HCT116 (cell line): Measurements from ENCODE around the gene KRT6A. TPM values are rescaled to one million over a fixed set of nuclear protein-coding genes. Genes with fewer than 3 reads are reported as not detected.

Experiments used
- ATAC-seq: fragments of 200-7000 bp; cut with Tn5 transposase; 2 replicates; pipeline ENCODE4 v1.9.1; 2020; ENCODE audit warnings: mild to moderate bottlenecking, moderate library complexity
- BruUV-seq: library from RNA; stranded (reverse); fragments of 400-500 nt; replicated peaks from 2 replicates; lab custom pipeline; 2021; lab: Mats Ljungman, UMichigan
- CTCF ChIA-PET: fragments of 300-600 bp; sonication (Branson Sonifier 250); formaldehyde crosslinking; loops from one replicate; lab custom pipeline; 2021; ENCODE audit warnings: antibody characterized with exemption; lab: Charles Lee
- POLR2A ChIA-PET: fragments of 300-600, 350-600 bp; sonication (Branson Sonifier 250); formaldehyde crosslinking; loops from one replicate; lab custom pipeline; 2021; ENCODE audit warnings: antibody characterized with exemption; lab: Charles Lee
- RAD21 ChIA-PET, 2 experiments: fragments of 300-600 bp; sonication (Branson Sonifier 250); formaldehyde crosslinking; loops; one replicate each; lab custom pipeline; 2023; ENCODE audit warnings: low total read pairs in 2 of 2; ENCODE audit not compliant: uncharacterized antibody in 2 of 2, unreplicated experiment in 2 of 2, low non-redundant PET in 1 of 2; lab: Charles Lee
- DNase-seq: peaks from one replicate; pipeline ENCODE4 v3.0.0-alpha.2; 2010; ENCODE audit warnings: low read depth, low spot score
- H2AFZ ChIP-seq: fragments of 200-600 bp; shearing (Covaris generic), sonication (generic); 2 replicates; pipeline ENCODE4 v1.6.1; 2017; ENCODE audit warnings: low read depth, mixed run types, mixed read lengths, antibody characterized with exemption, low read length; ENCODE audit not compliant: poor library complexity, severe bottlenecking
- H3K27ac ChIP-seq: 2 replicates; pipeline ENCODE4 v1.5.1; 2012; ENCODE audit warnings: low read depth, low read length
- H3K27me3 ChIP-seq: fragments of 200-600 bp; sonication (generic); 2 replicates; pipeline ENCODE4 v1.6.1; 2016; ENCODE audit warnings: mixed run types, low read length, mixed read lengths; ENCODE audit not compliant: insufficient read depth
- H3K36me3 ChIP-seq, 2 experiments: fragments of 200-500 bp in 1 of 2; fragments of 200-600 bp in 1 of 2; sonication (Bioruptor generic) in 1 of 2; sonication (generic) in 1 of 2; 2 replicates each; pipeline versions ENCODE4 v1.5.1 to v1.6.1; 2014 to 2016; ENCODE audit warnings: low read length in 2 of 2, inconsistent platforms in 1 of 2, mixed read lengths in 1 of 2, mixed run types in 1 of 2; ENCODE audit not compliant: insufficient read depth in 2 of 2, control insufficient read depth in 1 of 2
- H3K4me1 ChIP-seq, 2 experiments: fragments of 200-600 bp in 1 of 2; sonication (generic) in 1 of 2; 2 replicates each; pipeline versions ENCODE4 v1.5.1 to v1.6.1; 2012 to 2017; ENCODE audit warnings: low read length in 2 of 2, inconsistent platforms in 1 of 2, mild to moderate bottlenecking in 1 of 2, mixed read lengths in 1 of 2, mixed run types in 1 of 2, moderate library complexity in 1 of 2; ENCODE audit not compliant: insufficient read depth in 2 of 2, control insufficient read depth in 1 of 2
- H3K4me2 ChIP-seq: fragments of 200-600 bp; sonication (generic); 2 replicates; pipeline ENCODE4 v1.6.1; 2017; ENCODE audit warnings: mixed run types, low read length, mixed read lengths
- H3K4me3 ChIP-seq, 2 experiments: fragments of 200-600 bp in 1 of 2; sonication (generic) in 1 of 2; replicated peaks in 1 of 2; 2 replicates each; pipeline ENCODE4 v1.5.1; 2011 to 2016; ENCODE audit warnings: low read length in 2 of 2, control low read depth in 1 of 2, low read depth in 1 of 2, mild to moderate bottlenecking in 1 of 2, mixed read lengths in 1 of 2, mixed run types in 1 of 2
- H3K79me2 ChIP-seq: fragments of 200-600 bp; sonication (generic); 2 replicates; pipeline ENCODE4 v1.6.1; 2017; ENCODE audit warnings: mild to moderate bottlenecking, mixed run types, low read length, moderate library complexity, mixed read lengths; ENCODE audit not compliant: insufficient read depth
- H3K9ac ChIP-seq: fragments of 200-600 bp; sonication (generic); 2 replicates; pipeline ENCODE4 v1.6.1; 2016; ENCODE audit warnings: low read length, mixed read lengths
- H3K9me2 ChIP-seq: fragments of 200-600 bp; sonication (generic), shearing (Covaris generic); 2 replicates; pipeline ENCODE4 v1.6.1; 2017; ENCODE audit warnings: mixed run types, mild to moderate bottlenecking, moderate library complexity; ENCODE audit not compliant: insufficient read depth
- H3K9me3 ChIP-seq, 2 experiments: fragments of 200-500 bp in 1 of 2; fragments of 200-600 bp in 1 of 2; sonication (Bioruptor generic) in 1 of 2; sonication (generic) in 1 of 2; 2 replicates each; pipeline ENCODE4 v1.6.1; 2014 to 2017; ENCODE audit warnings: low read length in 2 of 2, mixed read lengths in 2 of 2, inconsistent platforms in 1 of 2, low read depth in 1 of 2, mild to moderate bottlenecking in 1 of 2, mixed run types in 1 of 2, moderate library complexity in 1 of 2; ENCODE audit not compliant: control insufficient read depth in 1 of 2, insufficient read depth in 1 of 2
- H4K20me1 ChIP-seq: fragments of 200-600 bp; sonication (generic), shearing (Covaris generic); 2 replicates; pipeline ENCODE4 v1.6.1; 2017; ENCODE audit warnings: mixed run types, mild to moderate bottlenecking, moderate library complexity; ENCODE audit not compliant: insufficient read depth
- CEBPB ChIP-seq: IDR thresholded peaks from 2 replicates; pipeline ENCODE4 v1.6.1; 2012; ENCODE audit warnings: low read depth
- EGR1 ChIP-seq: IDR thresholded peaks from 2 replicates; pipeline ENCODE4 v1.6.1; 2012; ENCODE audit warnings: low read depth
- ELF1 ChIP-seq: IDR thresholded peaks from 2 replicates; pipeline ENCODE4 v1.6.1; 2012; ENCODE audit warnings: low read depth, borderline replicate concordance
- EZH2 ChIP-seq: fragments of 200-600 bp; sonication (generic); IDR thresholded peaks from 2 replicates; pipeline ENCODE4 v1.6.1; 2017; ENCODE audit warnings: antibody characterized with exemption, mixed run types
- EZH2phosphoT487 ChIP-seq: fragments of 200-600 bp; IDR thresholded peaks from 2 replicates; pipeline ENCODE4 v1.6.1; 2018; ENCODE audit warnings: antibody characterized with exemption, borderline replicate concordance
- FOSL1 ChIP-seq: IDR thresholded peaks from 2 replicates; pipeline ENCODE4 v1.6.1; 2012; ENCODE audit warnings: low read depth
- JUND ChIP-seq: IDR thresholded peaks from 2 replicates; pipeline ENCODE4 v1.6.1; 2012
- POLR2A ChIP-seq: IDR thresholded peaks from 2 replicates; pipeline ENCODE4 v1.7.0; 2011; ENCODE audit warnings: borderline replicate concordance; ENCODE audit not compliant: insufficient read depth, insufficient read length; ENCODE audit errors: extremely low read depth
- RAD21 ChIP-seq: IDR thresholded peaks from 2 replicates; pipeline ENCODE4 v1.6.1; 2012; ENCODE audit warnings: low read depth, mild to moderate bottlenecking
- SP1 ChIP-seq: IDR thresholded peaks from 2 replicates; pipeline ENCODE4 v1.6.1; 2012; ENCODE audit warnings: low read depth
- SRF ChIP-seq: IDR thresholded peaks from 2 replicates; pipeline ENCODE4 v1.6.1; 2012; ENCODE audit warnings: low read depth
- TCF7L2 ChIP-seq: IDR thresholded peaks from 2 replicates; pipeline ENCODE4 v1.7.0; 2011; ENCODE audit warnings: borderline replicate concordance, inconsistent platforms; ENCODE audit not compliant: insufficient read depth, insufficient read length; ENCODE audit errors: extremely low read depth
- YY1 ChIP-seq: IDR thresholded peaks from 2 replicates; pipeline ENCODE4 v1.6.1; 2011; ENCODE audit warnings: low read length, low read depth, moderate library complexity, mild to moderate bottlenecking; ENCODE audit not compliant: insufficient replicate concordance; ENCODE audit errors: extremely low read depth
- ZFX ChIP-seq: fragments of 450-650 bp; IDR thresholded peaks from 2 replicates; pipeline ENCODE4 v1.6.1; 2017
- ZNF274 ChIP-seq: fragments of 200-500 bp; sonication (Bioruptor generic); IDR thresholded peaks from 2 replicates; pipeline ENCODE4 v1.6.1; 2014; ENCODE audit warnings: mild to moderate bottlenecking, low read depth, low read length, inconsistent platforms
- intact Hi-C: fragments of 100-400 bp; cut with micrococcal nuclease; formaldehyde crosslinking; loops from 2 replicates; pipeline ENCODE4 v1.10.0; 2022
- total RNA-seq: library from RNA; stranded (reverse); gene quantifications from one replicate; pipeline ENCODE4 v1.2.1, GENCODE V29; 2021; ENCODE audit not compliant: unreplicated experiment
- TF ChIP-seq, protein P1 (sequence below): IDR thresholded peaks from 2 replicates; pipeline ENCODE4 v1.6.1; 2012; ENCODE audit warnings: low read depth
- TF ChIP-seq, protein P2 (sequence below): IDR thresholded peaks from 2 replicates; pipeline ENCODE4 v1.6.1; 2012
- TF ChIP-seq, protein P3 (sequence below): IDR thresholded peaks from 2 replicates; pipeline ENCODE4 v1.6.1; 2011; ENCODE audit warnings: mild to moderate bottlenecking, low read length, moderate library complexity; ENCODE audit not compliant: insufficient replicate concordance; ENCODE audit errors: extremely low read depth
- TF ChIP-seq, protein P4 (sequence below), 3 experiments: fragments of 200-600 bp in 1 of 3; sonication (generic) in 1 of 3; IDR thresholded peaks in 2 of 3; conservative IDR thresholded peaks in 1 of 3; 2 replicates each; pipeline ENCODE4 v1.5.1; 2012 to 2017; ENCODE audit warnings: low read depth in 2 of 3, low read length in 2 of 3, antibody characterized with exemption in 1 of 3, borderline replicate concordance in 1 of 3, control low read depth in 1 of 3, mild to moderate bottlenecking in 1 of 3, mixed read lengths in 1 of 3, mixed run types in 1 of 3, moderate library complexity in 1 of 3; ENCODE audit not compliant: insufficient read depth in 1 of 3
- TF ChIP-seq, protein P5 (sequence below): IDR thresholded peaks from 2 replicates; pipeline ENCODE4 v1.6.1; 2012

KRT6A gene
- total RNA-seq, 1 experiment from 2014 or later, result 0.66 TPM

DNA sequence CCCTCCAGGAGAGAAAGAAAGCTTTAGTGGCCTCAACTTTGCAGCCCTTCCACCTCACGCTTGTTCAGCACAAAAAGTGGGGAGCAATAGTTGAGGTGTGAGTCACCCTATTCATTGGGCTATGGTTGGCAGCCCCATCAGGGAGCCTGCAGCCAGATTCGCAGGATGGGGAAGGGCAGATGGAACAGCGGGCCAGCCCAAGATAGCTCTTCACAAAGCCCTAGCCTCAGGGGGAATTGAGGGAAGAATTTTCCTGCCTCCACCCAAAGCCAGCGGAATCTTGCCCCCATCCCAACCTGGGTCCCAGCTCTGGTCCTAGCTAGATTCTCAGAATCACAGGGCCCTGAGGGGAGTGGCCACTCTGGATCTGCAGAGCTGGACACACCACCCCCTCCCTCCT is 30.8 kb upstream of the KRT6A start:
- no peaks in the 10 kb centered on the region for H3K79me2 ChIP-seq
- H3K9ac ChIP-seq, result no peak overlapping the region
- no peak overlapping the region for H2AFZ ChIP-seq
- H3K9me2 ChIP-seq, result no peaks in the 10 kb centered on the region
- no TSS peak for BruUV-seq
- no peaks in the 10 kb centered on the region for H3K9me3 ChIP-seq
- POLR2A ChIA-PET, result no interaction called here
- no peak overlapping the region for H3K27ac ChIP-seq
- intact Hi-C loops, result no loop called here
- CTCF ChIA-PET, result no interaction called here
- TF ChIP-seq SP1, result no peak
- TF ChIP-seq JUND, result no peak
- no peak for TF ChIP-seq YY1
- no peak for TF ChIP-seq FOSL1
- no peak for TF ChIP-seq EGR1
- TF ChIP-seq, protein P1, sequence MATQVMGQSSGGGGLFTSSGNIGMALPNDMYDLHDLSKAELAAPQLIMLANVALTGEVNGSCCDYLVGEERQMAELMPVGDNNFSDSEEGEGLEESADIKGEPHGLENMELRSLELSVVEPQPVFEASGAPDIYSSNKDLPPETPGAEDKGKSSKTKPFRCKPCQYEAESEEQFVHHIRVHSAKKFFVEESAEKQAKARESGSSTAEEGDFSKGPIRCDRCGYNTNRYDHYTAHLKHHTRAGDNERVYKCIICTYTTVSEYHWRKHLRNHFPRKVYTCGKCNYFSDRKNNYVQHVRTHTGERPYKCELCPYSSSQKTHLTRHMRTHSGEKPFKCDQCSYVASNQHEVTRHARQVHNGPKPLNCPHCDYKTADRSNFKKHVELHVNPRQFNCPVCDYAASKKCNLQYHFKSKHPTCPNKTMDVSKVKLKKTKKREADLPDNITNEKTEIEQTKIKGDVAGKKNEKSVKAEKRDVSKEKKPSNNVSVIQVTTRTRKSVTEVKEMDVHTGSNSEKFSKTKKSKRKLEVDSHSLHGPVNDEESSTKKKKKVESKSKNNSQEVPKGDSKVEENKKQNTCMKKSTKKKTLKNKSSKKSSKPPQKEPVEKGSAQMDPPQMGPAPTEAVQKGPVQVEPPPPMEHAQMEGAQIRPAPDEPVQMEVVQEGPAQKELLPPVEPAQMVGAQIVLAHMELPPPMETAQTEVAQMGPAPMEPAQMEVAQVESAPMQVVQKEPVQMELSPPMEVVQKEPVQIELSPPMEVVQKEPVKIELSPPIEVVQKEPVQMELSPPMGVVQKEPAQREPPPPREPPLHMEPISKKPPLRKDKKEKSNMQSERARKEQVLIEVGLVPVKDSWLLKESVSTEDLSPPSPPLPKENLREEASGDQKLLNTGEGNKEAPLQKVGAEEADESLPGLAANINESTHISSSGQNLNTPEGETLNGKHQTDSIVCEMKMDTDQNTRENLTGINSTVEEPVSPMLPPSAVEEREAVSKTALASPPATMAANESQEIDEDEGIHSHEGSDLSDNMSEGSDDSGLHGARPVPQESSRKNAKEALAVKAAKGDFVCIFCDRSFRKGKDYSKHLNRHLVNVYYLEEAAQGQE, result no peak
- TF ChIP-seq EZH2phosphoT487, result no peak
- TF ChIP-seq, protein P2, sequence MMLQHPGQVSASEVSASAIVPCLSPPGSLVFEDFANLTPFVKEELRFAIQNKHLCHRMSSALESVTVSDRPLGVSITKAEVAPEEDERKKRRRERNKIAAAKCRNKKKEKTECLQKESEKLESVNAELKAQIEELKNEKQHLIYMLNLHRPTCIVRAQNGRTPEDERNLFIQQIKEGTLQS, result no peak
- TF ChIP-seq, protein P3, sequence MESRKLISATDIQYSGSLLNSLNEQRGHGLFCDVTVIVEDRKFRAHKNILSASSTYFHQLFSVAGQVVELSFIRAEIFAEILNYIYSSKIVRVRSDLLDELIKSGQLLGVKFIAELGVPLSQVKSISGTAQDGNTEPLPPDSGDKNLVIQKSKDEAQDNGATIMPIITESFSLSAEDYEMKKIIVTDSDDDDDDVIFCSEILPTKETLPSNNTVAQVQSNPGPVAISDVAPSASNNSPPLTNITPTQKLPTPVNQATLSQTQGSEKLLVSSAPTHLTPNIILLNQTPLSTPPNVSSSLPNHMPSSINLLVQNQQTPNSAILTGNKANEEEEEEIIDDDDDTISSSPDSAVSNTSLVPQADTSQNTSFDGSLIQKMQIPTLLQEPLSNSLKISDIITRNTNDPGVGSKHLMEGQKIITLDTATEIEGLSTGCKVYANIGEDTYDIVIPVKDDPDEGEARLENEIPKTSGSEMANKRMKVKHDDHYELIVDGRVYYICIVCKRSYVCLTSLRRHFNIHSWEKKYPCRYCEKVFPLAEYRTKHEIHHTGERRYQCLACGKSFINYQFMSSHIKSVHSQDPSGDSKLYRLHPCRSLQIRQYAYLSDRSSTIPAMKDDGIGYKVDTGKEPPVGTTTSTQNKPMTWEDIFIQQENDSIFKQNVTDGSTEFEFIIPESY, result no peak
- TF ChIP-seq SRF, result no peak
- no peak for TF ChIP-seq CEBPB
- TF ChIP-seq, protein P4, sequence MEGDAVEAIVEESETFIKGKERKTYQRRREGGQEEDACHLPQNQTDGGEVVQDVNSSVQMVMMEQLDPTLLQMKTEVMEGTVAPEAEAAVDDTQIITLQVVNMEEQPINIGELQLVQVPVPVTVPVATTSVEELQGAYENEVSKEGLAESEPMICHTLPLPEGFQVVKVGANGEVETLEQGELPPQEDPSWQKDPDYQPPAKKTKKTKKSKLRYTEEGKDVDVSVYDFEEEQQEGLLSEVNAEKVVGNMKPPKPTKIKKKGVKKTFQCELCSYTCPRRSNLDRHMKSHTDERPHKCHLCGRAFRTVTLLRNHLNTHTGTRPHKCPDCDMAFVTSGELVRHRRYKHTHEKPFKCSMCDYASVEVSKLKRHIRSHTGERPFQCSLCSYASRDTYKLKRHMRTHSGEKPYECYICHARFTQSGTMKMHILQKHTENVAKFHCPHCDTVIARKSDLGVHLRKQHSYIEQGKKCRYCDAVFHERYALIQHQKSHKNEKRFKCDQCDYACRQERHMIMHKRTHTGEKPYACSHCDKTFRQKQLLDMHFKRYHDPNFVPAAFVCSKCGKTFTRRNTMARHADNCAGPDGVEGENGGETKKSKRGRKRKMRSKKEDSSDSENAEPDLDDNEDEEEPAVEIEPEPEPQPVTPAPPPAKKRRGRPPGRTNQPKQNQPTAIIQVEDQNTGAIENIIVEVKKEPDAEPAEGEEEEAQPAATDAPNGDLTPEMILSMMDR (IDR thresholded peaks at IDR 0.05 in 2 of 3, conservative IDR thresholded peaks at IDR 0.05 in 1 of 3; ENCODE audit: borderline replicate concordance in 1 of 3, insufficient read depth in 1 of 3, low read depth in 2 of 3, low read length in 2 of 3), result no peak
- no peak for TF ChIP-seq TCF7L2
- no peak for TF ChIP-seq ZNF274
- no peak for TF ChIP-seq ELF1
- TF ChIP-seq EZH2, result no peak
- TF ChIP-seq, protein P5, sequence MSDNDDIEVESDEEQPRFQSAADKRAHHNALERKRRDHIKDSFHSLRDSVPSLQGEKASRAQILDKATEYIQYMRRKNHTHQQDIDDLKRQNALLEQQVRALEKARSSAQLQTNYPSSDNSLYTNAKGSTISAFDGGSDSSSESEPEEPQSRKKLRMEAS, result no peak
- TF ChIP-seq POLR2A, result no peak
- TF ChIP-seq RAD21, result no peak
- no peak for TF ChIP-seq ZFX
- H3K4me2 ChIP-seq, result no peak overlapping the region
- no peak for ATAC-seq
- DNase-seq, result no peak
- H3K4me3 ChIP-seq, result no peak overlapping the region
- H3K36me3 ChIP-seq, result no peaks in the 10 kb centered on the region
- RAD21 ChIA-PET, result no interaction called here
- H3K4me1 ChIP-seq, result peaks cover 34 to 60% of the 10 kb centered on the region in 2 experiments
- no peaks in the 10 kb centered on the region for H3K27me3 ChIP-seq
- no peaks in the 10 kb centered on the region for H4K20me1 ChIP-seq
